Hepatocyte (in vitro differentiated cells): ENCODE results near the gene SEPSECS. TPM values are rescaled to one million over a fixed set of nuclear protein-coding genes. Genes with fewer than 3 reads are reported as not detected.
A peak's percentile ranks its signal among the peaks of the same experiment; 100 is the strongest.

Experiments used
- DNase-seq: peaks from one replicate; pipeline ENCODE4 v3.0.0-alpha.2; 2016; ENCODE audit warnings: low spot score
- H2AFZ ChIP-seq: fragments of 200-600 bp; sonication (generic); 2 replicates; pipeline ENCODE4 v1.6.0; 2016; ENCODE audit warnings: antibody characterized with exemption, mild to moderate bottlenecking
- H3K27ac ChIP-seq: fragments of 200-600 bp; sonication (generic); 2 replicates; pipeline ENCODE4 v1.5.1; 2016; ENCODE audit warnings: mild to moderate bottlenecking
- H3K27me3 ChIP-seq: fragments of 200-600 bp; sonication (generic); 2 replicates; pipeline ENCODE4 v1.6.1; 2016
- H3K36me3 ChIP-seq: fragments of 200-600 bp; sonication (generic); replicated peaks from 2 replicates; pipeline ENCODE4 v1.5.1; 2016; ENCODE audit warnings: low read depth; ENCODE audit not compliant: insufficient read depth
- H3K4me1 ChIP-seq: fragments of 200-600 bp; sonication (generic); 2 replicates; pipeline ENCODE4 v1.5.1; 2016; ENCODE audit warnings: mild to moderate bottlenecking, moderate library complexity; ENCODE audit not compliant: insufficient read depth
- H3K4me2 ChIP-seq: fragments of 200-600 bp; sonication (generic); 2 replicates; pipeline ENCODE4 v1.6.0; 2016
- H3K4me3 ChIP-seq: fragments of 200-600 bp; sonication (generic); 2 replicates; pipeline ENCODE4 v1.5.1; 2016; ENCODE audit warnings: mild to moderate bottlenecking
- H3K79me2 ChIP-seq: fragments of 200-600 bp; sonication (generic); 2 replicates; pipeline ENCODE4 v1.6.0; 2017; ENCODE audit warnings: mild to moderate bottlenecking
- H3K9me2 ChIP-seq: fragments of 200-600 bp; sonication (generic); replicated peaks from 2 replicates; pipeline ENCODE4 v1.6.0; 2017; ENCODE audit warnings: mild to moderate bottlenecking; ENCODE audit not compliant: insufficient read depth
- H3K9me3 ChIP-seq: fragments of 200-600 bp; sonication (generic); 2 replicates; pipeline ENCODE4 v1.5.1; 2016; ENCODE audit warnings: low read depth, mild to moderate bottlenecking
- H4K20me1 ChIP-seq: fragments of 200-600 bp; sonication (generic); 2 replicates; pipeline ENCODE4 v1.6.0; 2016; ENCODE audit warnings: mild to moderate bottlenecking; ENCODE audit not compliant: insufficient read depth, poor library complexity, severe bottlenecking
- CTCF ChIP-seq: fragments of 200-600 bp; sonication (generic); IDR thresholded peaks from 2 replicates; pipeline ENCODE4 v1.5.1; 2016; ENCODE audit warnings: antibody characterized with exemption, mild to moderate bottlenecking; ENCODE audit not compliant: poor library complexity
- EZH2 ChIP-seq: fragments of 200-600 bp; sonication (generic); IDR thresholded peaks from 2 replicates; pipeline ENCODE4 v1.6.1; 2016; ENCODE audit warnings: antibody characterized with exemption, mild to moderate bottlenecking, borderline replicate concordance
- EZH2phosphoT487 ChIP-seq: fragments of 200-600 bp; sonication (generic); IDR thresholded peaks from one replicate; pipeline ENCODE4 v1.6.1; 2018; ENCODE audit warnings: antibody characterized with exemption, mild to moderate bottlenecking, low read depth, moderate library complexity; ENCODE audit not compliant: unreplicated experiment, severe bottlenecking
- WGBS: methylation state at CpG from one replicate; pipeline ENCODE4 v1.1.6; 2016; ENCODE audit warnings: low lambda C conversion rate; ENCODE audit errors: missing lambda C conversion rate; 5-methylcytosine and 5-hydroxymethylcytosine counted together
- polyA plus RNA-seq: library from polyadenylated mRNA; unstranded; fragments of >200 nt; fragmentation: Nextera tagmentation; extraction: Ambion mirVana; gene quantifications from 2 replicates; pipeline ENCODE4 v1.2.1, GENCODE V29; 2016
- total RNA-seq: library from RNA; depleted of rRNA; stranded (reverse); fragments of >200 nt; gene quantifications from 2 replicates; pipeline ENCODE4 v1.2.3, GENCODE V29; 2014

SEPSECS gene
- total and polyA plus RNA-seq, 2 experiments from 2014 or later: 3.0 to 10.3 TPM

GRCh38 chr4:25100021-25100555 lies 60.2 kb downstream of the SEPSECS start:
- DNase-seq: no peak
- 80% methylated on average over 4 of the region's 4 CpGs for WGBS
- no peaks in the 10 kb centered on the region for H3K9me2 ChIP-seq
- no peak overlapping the region for H3K4me3 ChIP-seq
- H4K20me1 ChIP-seq: no peaks in the 10 kb centered on the region
- no peaks in the 10 kb centered on the region for H3K9me3 ChIP-seq
- no peaks in the 10 kb centered on the region for H3K36me3 ChIP-seq
- peak overlapping the region; percentile 10 for H3K4me2 ChIP-seq
- peak overlapping the region; percentile 47 for H3K27ac ChIP-seq
- no peaks in the 10 kb centered on the region for H3K27me3 ChIP-seq
- no peaks in the 10 kb centered on the region for H3K79me2 ChIP-seq
- H3K4me1 ChIP-seq: peaks cover 3% of the 10 kb centered on the region
- TF ChIP-seq EZH2 (no peak), CTCF (no peak), EZH2phosphoT487 (no peak)
- H2AFZ ChIP-seq: no peak overlapping the region

GRCh38 chr4:25098964-25099891 lies 61.0 kb downstream of the SEPSECS start:
- WGBS: 56% methylated on average over 10 of the region's 10 CpGs
- Histone ChIP-seq H3K4me1 (peaks cover 3% of the 10 kb centered on the region), H3K27ac (peak overlapping the region; percentile 47), H4K20me1 (no peaks in the 10 kb centered on the region), H3K4me2 (peak overlapping the region; percentile 10), H3K9me3 (no peaks in the 10 kb centered on the region), H3K9me2 (no peaks in the 10 kb centered on the region), H2AFZ (no peak overlapping the region), H3K36me3 (no peaks in the 10 kb centered on the region), H3K4me3 (no peak overlapping the region), H3K79me2 (no peaks in the 10 kb centered on the region), H3K27me3 (no peaks in the 10 kb centered on the region)
- TF ChIP-seq CTCF (no peak), EZH2phosphoT487 (no peak), EZH2 (no peak)
- DNase-seq: peak; percentile 54

GRCh38 chr4:25096981-25097443 lies 63.2 kb downstream of the SEPSECS start:
- no peaks in the 10 kb centered on the region for H4K20me1 ChIP-seq
- no peak overlapping the region for H3K4me2 ChIP-seq
- no peak overlapping the region for H2AFZ ChIP-seq
- no peaks in the 10 kb centered on the region for H3K9me2 ChIP-seq
- H3K4me3 ChIP-seq: no peak overlapping the region
- H3K27ac ChIP-seq: no peak overlapping the region
- no peaks in the 10 kb centered on the region for H3K27me3 ChIP-seq
- 90% methylated on average over 11 of the region's 11 CpGs for WGBS
- H3K36me3 ChIP-seq: no peaks in the 10 kb centered on the region
- no peaks in the 10 kb centered on the region for H3K9me3 ChIP-seq
- DNase-seq: no peak
- H3K79me2 ChIP-seq: no peaks in the 10 kb centered on the region
- no peak for TF ChIP-seq CTCF
- TF ChIP-seq EZH2: no peak
- TF ChIP-seq EZH2phosphoT487: no peak
- peaks cover 3% of the 10 kb centered on the region for H3K4me1 ChIP-seq
